Thymus (tissue), 11 donors: Measurements from ENCODE around the gene CEMIP2. TPM values are rescaled to one million over a fixed set of nuclear protein-coding genes. Genes with fewer than 3 reads are reported as not detected.
A peak's percentile ranks its signal among the peaks of the same experiment; 100 is the strongest.
"Not testable (repeated sequence)": the region's sequence is repeated elsewhere in the genome, so short reads cannot be mapped to it uniquely, and the experiment has no call there.

ENCODE experiments used
- DNase-seq, 9 donors: peaks; one replicate each; pipeline ENCODE4 v3.0.0-alpha.2; 2013; ENCODE audit warnings: low spot score in 9 of 9, low read depth in 6 of 9, missing footprints in 1 of 9
- H3K27ac ChIP-seq, 2 donors: one replicate each; pipeline ENCODE4 v1.5.1; 2013; ENCODE audit warnings: control low read depth in 1 of 2, low read depth in 1 of 2, low read length in 1 of 2, mild to moderate bottlenecking in 1 of 2, moderate library complexity in 1 of 2
- H3K27me3 ChIP-seq, 2 donors: one replicate each; pipeline ENCODE4 v1.5.1; 2013; ENCODE audit warnings: low read length in 1 of 2; ENCODE audit not compliant: control insufficient read depth in 2 of 2, insufficient read depth in 1 of 2
- H3K36me3 ChIP-seq, 2 donors: one replicate each; pipeline ENCODE4 v1.5.1; 2013; ENCODE audit warnings: low read length in 1 of 2, mild to moderate bottlenecking in 1 of 2, moderate library complexity in 1 of 2; ENCODE audit not compliant: control insufficient read depth in 2 of 2, insufficient read depth in 2 of 2
- H3K4me1 ChIP-seq, 2 donors: one replicate each; pipeline ENCODE4 v1.5.1; 2013; ENCODE audit warnings: low read length in 2 of 2; ENCODE audit not compliant: control insufficient read depth in 2 of 2, insufficient read depth in 2 of 2
- H3K4me3 ChIP-seq, 2 donors: one replicate each; pipeline ENCODE4 v1.5.1; 2013; ENCODE audit warnings: low read length in 2 of 2, control low read depth in 1 of 2, mild to moderate bottlenecking in 1 of 2
- H3K9me3 ChIP-seq, 2 donors: one replicate each; pipeline ENCODE4 v1.5.1; 2013; ENCODE audit warnings: low read length in 1 of 2, mild to moderate bottlenecking in 1 of 2; ENCODE audit not compliant: control insufficient read depth in 2 of 2, insufficient read depth in 1 of 2
- WGBS: extraction: QIAGEN DNeasy Blood & Tissue Kit; methylation state at CpG from one replicate; pipeline ENCODE4 v1.1.7; 2013; 5-methylcytosine and 5-hydroxymethylcytosine counted together
- polyA plus RNA-seq: library from polyadenylated mRNA; stranded (reverse); fragments of 200-250 nt; gene quantifications from one replicate; pipeline ENCODE4 v1.2.3, GENCODE V29; 2013
- total RNA-seq: library from RNA; stranded (reverse); fragments of 120-200 nt; gene quantifications from one replicate; pipeline ENCODE4 v1.2.4, GENCODE V29; 2013
- donor health status: healthy.

The CEMIP2 gene
- total and polyA plus RNA-seq, 2 donors = 16.2 to 48.3 TPM

DNA sequence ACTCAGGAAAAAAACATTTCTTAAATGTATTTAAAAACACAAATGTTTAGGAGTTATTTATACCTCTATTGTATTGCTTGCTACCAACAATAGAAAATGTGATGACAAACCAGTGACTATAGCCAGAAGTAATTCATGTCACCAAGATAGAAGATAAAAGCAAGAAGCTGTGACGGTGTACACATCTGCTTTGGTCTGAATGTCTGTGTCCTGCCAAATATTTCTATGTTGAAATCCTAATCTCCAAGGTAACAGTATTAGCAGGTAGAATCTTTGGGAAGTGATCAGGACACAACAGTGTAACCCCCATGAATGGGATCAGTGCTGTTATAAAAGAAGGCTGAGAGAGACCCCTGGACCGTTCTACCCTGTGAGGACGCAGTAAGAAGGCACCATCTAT is 74.7 kb downstream of the CEMIP2 start:
- peaks cover 7 to 18% of the 10 kb centered on the region in 2 donors for H3K36me3 ChIP-seq
- no peaks in the 10 kb centered on the region for H3K4me1 ChIP-seq
- H3K27ac ChIP-seq = no peak overlapping the region
- 99% methylated on average over 3 of the region's 3 CpGs for WGBS
- H3K4me3 ChIP-seq = no peak overlapping the region
- H3K9me3 ChIP-seq = no peaks in the 10 kb centered on the region
- DNase-seq = no peak
- no peaks in the 10 kb centered on the region for H3K27me3 ChIP-seq

GRCh38 chr9:71692337-71692736 is 76.0 kb downstream of the CEMIP2 start:
- no peaks in the 10 kb centered on the region for H3K9me3 ChIP-seq
- no peak overlapping the region for H3K4me3 ChIP-seq
- no peaks in the 10 kb centered on the region for H3K27me3 ChIP-seq
- H3K36me3 ChIP-seq = peaks cover 3 to 11% of the 10 kb centered on the region in 2 donors
- DNase-seq = peak in 1 of 9 donors; percentile 13
- no peaks in the 10 kb centered on the region for H3K4me1 ChIP-seq
- WGBS = 91% methylated on average over 1 of the region's 1 CpG
- H3K27ac ChIP-seq = no peak overlapping the region

DNA sequence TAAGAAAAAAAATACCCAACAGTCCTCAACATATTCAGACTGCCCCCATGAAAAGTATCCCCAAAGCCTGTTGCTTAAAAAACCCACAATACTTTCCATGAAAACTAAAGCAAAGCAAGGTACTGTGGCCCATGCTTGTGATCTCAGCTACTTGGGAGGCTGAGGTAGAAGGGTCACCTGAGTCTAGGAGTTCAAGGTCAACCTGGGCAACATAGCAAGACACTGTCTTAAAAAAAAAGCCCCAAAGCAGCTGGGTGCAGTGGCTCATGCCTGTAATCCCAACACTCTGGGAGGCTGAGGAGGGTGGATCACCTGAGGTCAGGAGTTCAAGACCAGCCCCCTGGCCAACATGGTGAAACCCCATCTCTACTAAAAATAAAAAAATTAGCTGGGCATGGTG is 76.7 kb downstream of the CEMIP2 start:
- H3K4me1 ChIP-seq, H3K36me3 ChIP-seq, H3K4me3 ChIP-seq, H3K9me3 ChIP-seq, DNase-seq, H3K27me3 ChIP-seq: not testable (repeated sequence)
- H3K27ac ChIP-seq = peak overlapping the region in 1 of 2 donors; percentile 52

GRCh38 chr9:71690689-71691435 is 77.5 kb downstream of the CEMIP2 start:
- Histone ChIP-seq H3K27me3 (no peaks in the 10 kb centered on the region), H3K4me1 (peaks cover 6% of the 10 kb centered on the region in 2 donors), H3K27ac (no peak overlapping the region), H3K4me3 (no peak overlapping the region), H3K36me3 (peaks cover 3 to 9% of the 10 kb centered on the region in 2 donors), H3K9me3 (no peaks in the 10 kb centered on the region)
- WGBS = 89% methylated on average over 6 of the region's 6 CpGs
- DNase-seq = no peak

GRCh38 chr9:71690063-71690688 is 78.1 kb downstream of the CEMIP2 start:
- Histone ChIP-seq H3K27me3 (no peaks in the 10 kb centered on the region), H3K27ac (no peak overlapping the region), H3K4me1 (peaks cover 7 to 13% of the 10 kb centered on the region in 2 donors), H3K36me3 (peaks cover 3 to 9% of the 10 kb centered on the region in 2 donors), H3K4me3 (no peak overlapping the region), H3K9me3 (no peaks in the 10 kb centered on the region)
- whole genome bisulfite sequencing = 95% methylated on average over 10 of the region's 10 CpGs
- DNase-seq = no peak

DNA sequence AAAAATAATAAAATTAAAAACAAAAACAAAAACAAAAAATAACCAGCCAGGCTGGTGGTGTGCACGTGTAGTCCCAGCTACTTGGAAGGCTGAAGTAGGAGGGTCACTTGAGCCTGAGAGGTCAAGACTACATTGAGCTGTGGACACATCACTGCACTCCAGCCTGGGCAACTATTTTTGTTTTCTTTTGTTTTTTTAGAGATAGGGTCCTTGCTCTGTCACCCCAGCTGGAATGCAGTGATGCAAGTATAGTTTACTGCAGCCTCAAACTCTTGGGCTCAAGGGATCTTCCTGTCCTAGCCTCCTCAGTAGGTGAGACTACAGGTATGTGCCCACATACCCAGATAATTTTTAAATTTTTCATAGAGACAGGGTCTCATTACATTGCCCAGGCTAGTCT is 80.6 kb downstream of the CEMIP2 start:
- no peak overlapping the region for H3K27ac ChIP-seq
- 98% methylated on average over 1 of the region's 1 CpG for WGBS
- no peak overlapping the region for H3K4me3 ChIP-seq
- H3K27me3 ChIP-seq = no peaks in the 10 kb centered on the region
- no peaks in the 10 kb centered on the region for H3K9me3 ChIP-seq
- no peak for DNase-seq
- peaks cover 16 to 28% of the 10 kb centered on the region in 2 donors for H3K4me1 ChIP-seq
- H3K36me3 ChIP-seq = peaks cover 0 to 4% of the 10 kb centered on the region in 2 donors

- Histone ChIP-seq H3K4me3 (peak overlapping the region in 1 of 2 donors; percentile 28), H3K27me3 (no peaks in the 10 kb centered on the region), H3K36me3 (peaks cover 0 to 3% of the 10 kb centered on the region in 2 donors), H3K9me3 (no peaks in the 10 kb centered on the region), H3K27ac (peak overlapping the region; percentile 46 to 79), H3K4me1 (peaks cover 16 to 28% of the 10 kb centered on the region in 2 donors)
- WGBS = 86% methylated on average over 7 of the region's 7 CpGs
- DNase-seq = peak in 1 of 9 donors; percentile 38
Observed at GRCh38 chr9:71685988-71686387, 82.3 kb downstream of the CEMIP2 start.

DNA sequence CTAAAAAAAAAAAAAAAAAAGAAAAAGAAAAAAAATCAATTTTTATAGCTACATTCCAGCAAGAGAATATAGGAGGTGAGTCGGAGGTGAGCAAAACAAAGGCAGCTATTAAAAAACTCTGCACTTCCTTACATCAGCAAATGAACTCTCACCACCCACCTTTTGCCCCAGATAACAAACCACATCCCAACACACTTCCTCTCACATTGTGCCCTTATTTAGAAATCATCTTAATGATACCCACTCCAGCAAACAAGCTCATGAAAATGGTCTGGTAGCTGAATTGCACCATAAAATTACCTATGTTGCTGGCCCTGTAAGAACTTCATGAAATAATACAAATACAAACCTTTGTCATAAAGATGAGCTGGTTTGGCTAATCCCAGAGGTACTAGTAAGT is 82.9 kb downstream of the CEMIP2 start:
- Histone ChIP-seq H3K27me3 (no peaks in the 10 kb centered on the region), H3K4me3 (peak overlapping the region; percentile 28 to 30), H3K36me3 (peaks cover 0 to 3% of the 10 kb centered on the region in 2 donors), H3K27ac (peak overlapping the region in 1 of 2 donors; percentile 79), H3K9me3 (no peaks in the 10 kb centered on the region), H3K4me1 (peaks cover 16 to 28% of the 10 kb centered on the region in 2 donors)
- 10% methylated on average over 1 of the region's 1 CpG for WGBS
- DNase-seq = peak; percentile 32 to 85 (median 65)

DNA sequence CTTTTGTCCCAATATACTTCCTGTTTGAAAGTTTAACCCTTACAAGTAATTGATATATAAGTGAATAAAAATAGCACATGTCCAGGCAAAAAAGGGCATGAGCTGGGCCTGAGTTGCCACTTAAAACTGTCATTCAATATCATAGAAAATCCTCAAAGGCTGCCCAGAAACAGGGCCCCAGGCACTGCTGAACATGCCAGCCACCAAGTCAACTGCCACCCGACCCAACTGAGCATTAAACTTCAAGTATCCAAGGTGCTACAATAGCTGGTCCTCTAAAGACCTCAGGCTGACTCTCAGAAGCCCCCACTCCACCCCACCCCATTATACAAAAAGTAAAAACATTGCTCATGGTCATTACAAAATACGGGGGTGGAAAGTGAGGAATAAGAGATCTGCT is 83.7 kb downstream of the CEMIP2 start:
- H3K4me3 ChIP-seq = peak overlapping the region; percentile 19 to 30
- H3K36me3 ChIP-seq = peaks cover 0 to 3% of the 10 kb centered on the region in 2 donors
- WGBS = 82% methylated on average over 2 of the region's 2 CpGs
- DNase-seq = peak in 1 of 9 donors; percentile 21
- no peaks in the 10 kb centered on the region for H3K9me3 ChIP-seq
- H3K27ac ChIP-seq = peak overlapping the region; percentile 79 to 87
- H3K27me3 ChIP-seq = no peaks in the 10 kb centered on the region
- peaks cover 16 to 28% of the 10 kb centered on the region in 2 donors for H3K4me1 ChIP-seq
